Ishikawa (cell line): Measurements from ENCODE around the gene CLDN15.

Experiments
- CEBPB ChIP-seq: IDR thresholded peaks from 2 replicates; pipeline ENCODE4 v1.6.1; 2012
- CREB1 ChIP-seq: IDR thresholded peaks from 2 replicates; pipeline ENCODE4 v1.6.1; 2012; ENCODE audit warnings: low read depth
- EGR1 ChIP-seq: IDR thresholded peaks from 2 replicates; pipeline ENCODE4 v1.6.1; 2012
- EP300 ChIP-seq: IDR thresholded peaks from 2 replicates; pipeline ENCODE4 v1.6.1; 2012; ENCODE audit warnings: borderline replicate concordance
- FOXM1 ChIP-seq: IDR thresholded peaks from 2 replicates; pipeline ENCODE4 v1.6.1; 2012; ENCODE audit warnings: low read depth, borderline replicate concordance
- MAX ChIP-seq: IDR thresholded peaks from 2 replicates; pipeline ENCODE4 v1.6.1; 2012
- NFIC ChIP-seq: IDR thresholded peaks from 2 replicates; pipeline ENCODE4 v1.6.1; 2012
- RAD21 ChIP-seq: IDR thresholded peaks from 2 replicates; pipeline ENCODE4 v1.6.1; 2012; ENCODE audit warnings: low read depth
- REST ChIP-seq: IDR thresholded peaks from 2 replicates; pipeline ENCODE4 v1.6.1; 2012; ENCODE audit warnings: low read depth, mild to moderate bottlenecking
- TAF1 ChIP-seq: IDR thresholded peaks from 2 replicates; pipeline ENCODE4 v1.6.1; 2012; ENCODE audit warnings: low read depth, mild to moderate bottlenecking
- TCF12 ChIP-seq: IDR thresholded peaks from 2 replicates; pipeline ENCODE4 v1.6.1; 2012; ENCODE audit warnings: low read depth
- TEAD4 ChIP-seq: IDR thresholded peaks from 2 replicates; pipeline ENCODE4 v1.6.1; 2012
- USF1 ChIP-seq: IDR thresholded peaks from 2 replicates; pipeline ENCODE4 v1.6.1; 2012
- YY1 ChIP-seq: IDR thresholded peaks from 2 replicates; pipeline ENCODE4 v1.6.1; 2012; ENCODE audit warnings: low read depth
- ZBTB7A ChIP-seq: IDR thresholded peaks from 2 replicates; pipeline ENCODE4 v1.6.1; 2012; ENCODE audit warnings: low read depth

CLDN15 gene

GRCh38 chr7:101200862-101201599, 36.6 kb downstream of the CLDN15 start, which contains the start of gene MOGAT3:
Gene MOGAT3, minus strand, starts transcription at chr7:101201036. Its CDS starts 182 bp downstream, at chr7:101200854.
- TF ChIP-seq ZBTB7A (no peak), REST (no peak), TCF12 (no peak), USF1 (no peak), MAX (no peak), TEAD4 (no peak)

DNA sequence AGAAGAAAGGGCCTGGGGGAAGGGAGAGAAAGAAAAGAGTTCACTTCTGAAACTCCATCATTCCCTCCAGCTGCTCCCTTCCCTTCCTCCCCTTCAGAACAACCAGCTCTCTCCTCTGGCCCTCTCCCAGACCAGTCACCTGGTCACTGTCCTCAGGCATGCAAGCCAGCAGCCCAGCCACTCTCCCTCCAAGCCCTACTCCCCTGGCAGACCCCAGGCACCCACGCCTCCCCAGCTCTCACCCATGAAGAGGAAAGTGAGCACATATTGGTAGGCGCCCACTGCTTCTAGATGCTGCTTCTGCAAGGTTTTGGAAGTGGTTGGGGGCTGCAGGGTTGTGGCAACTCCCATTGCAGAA, 37.1 kb downstream of the CLDN15 start:
- TF ChIP-seq TCF12, result no peak

GRCh38 chr7:101198476-101198875, 39.1 kb downstream of the CLDN15 start:
- TF ChIP-seq FOXM1, result no peak
- no peak for TF ChIP-seq EGR1
- TF ChIP-seq MAX, result no peak
- no peak for TF ChIP-seq CEBPB
- no peak for TF ChIP-seq ZBTB7A
- no peak for TF ChIP-seq TAF1
- TF ChIP-seq YY1, result no peak
- no peak for TF ChIP-seq TCF12
- no peak for TF ChIP-seq EP300
- TF ChIP-seq USF1, result no peak
- TF ChIP-seq NFIC, result no peak
- TF ChIP-seq CREB1, result no peak
- no peak for TF ChIP-seq REST
- TF ChIP-seq RAD21, result no peak
- no peak for TF ChIP-seq TEAD4

DNA sequence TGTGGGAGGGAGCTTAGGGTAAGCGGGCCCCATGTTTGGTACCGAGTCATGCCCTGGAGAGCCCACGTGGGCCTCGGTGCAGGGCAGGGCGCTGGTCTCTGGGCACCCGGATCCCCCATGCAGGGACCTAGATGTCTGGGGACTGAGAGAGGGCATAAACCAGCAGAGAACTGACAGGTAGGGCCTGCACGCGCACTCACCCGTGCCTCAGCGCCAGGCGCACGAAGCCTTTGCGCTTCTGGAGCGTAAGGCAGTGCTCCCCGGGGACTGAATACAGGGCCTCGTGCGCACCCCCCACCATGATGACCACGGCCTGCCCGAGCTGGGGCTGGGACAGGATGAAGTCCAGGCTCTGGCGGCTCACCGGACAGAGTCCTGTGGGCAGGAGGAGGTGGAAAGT, 39.6 kb downstream of the CLDN15 start:
- no peak for TF ChIP-seq MAX
- no peak for TF ChIP-seq TCF12
- no peak for TF ChIP-seq CREB1
- TF ChIP-seq USF1, result no peak
- no peak for TF ChIP-seq NFIC
- TF ChIP-seq REST, result no peak
- no peak for TF ChIP-seq EP300
- TF ChIP-seq EGR1, result no peak
- no peak for TF ChIP-seq RAD21

GRCh38 chr7:101195884-101196283, 41.7 kb downstream of the CLDN15 start:
- TF ChIP-seq TCF12 (no peak), RAD21 (no peak), TEAD4 (no peak), FOXM1 (no peak), TAF1 (no peak), ZBTB7A (no peak), REST (no peak), CEBPB (no peak), CREB1 (no peak), USF1 (no peak), MAX (no peak)
